ENCODE data around the gene PIGQ. TPM values are rescaled to one million over a fixed set of nuclear protein-coding genes. Genes with fewer than 3 reads are reported as not detected.
A peak's percentile ranks its signal among the peaks of the same experiment; 100 is the strongest.

Gene PIGQ
- total RNA-seq, 5 donors from 2014 or later (not counting 1 experiment from before 2014, with no cell fraction given), result 38.2 to 86.9 (median 63.1) TPM

DNA sequence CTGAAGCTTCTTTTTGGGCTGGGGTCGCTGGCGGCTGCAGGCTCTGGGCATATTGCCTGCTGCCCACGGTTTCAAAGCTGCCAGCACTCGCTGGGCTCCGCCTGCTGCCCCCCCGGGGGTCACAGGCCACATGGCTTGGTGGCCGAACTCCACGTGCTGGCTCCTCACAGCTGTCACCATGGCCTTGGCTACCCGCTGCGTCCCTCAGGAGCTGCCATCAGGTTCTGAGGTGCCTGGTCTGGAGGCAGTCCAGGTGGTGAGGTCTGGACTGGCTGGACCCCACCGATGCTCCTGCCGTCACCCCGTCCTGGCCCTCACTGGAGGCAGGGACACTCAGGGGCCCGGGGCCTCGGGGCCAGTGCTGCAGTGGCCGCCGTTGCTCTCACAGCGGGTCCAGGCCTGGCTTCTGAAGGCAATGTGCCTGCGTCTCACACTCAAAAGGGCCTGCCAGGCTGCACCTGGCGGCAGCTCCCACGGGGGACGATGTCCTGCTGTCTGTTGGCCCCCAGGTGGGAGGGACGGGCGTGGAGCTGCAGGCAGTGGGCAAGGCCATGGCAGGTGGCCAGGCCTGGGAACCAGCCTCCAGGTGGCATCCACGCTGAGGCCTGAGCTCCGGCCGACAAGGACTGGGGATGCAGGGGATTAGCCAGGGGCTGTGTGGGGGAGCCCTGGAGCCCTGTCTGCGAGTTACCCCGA lies 29.0 kb upstream of the PIGQ start:
- 97% methylated on average over 28 of the region's 29 CpGs for WGBS (ENCODE audit: insufficient coverage)
- Histone ChIP-seq H3K36me3 (ENCODE audit: control insufficient read depth in 2 of 2, extremely low read depth in 1 of 2, insufficient read depth in 1 of 2, low read length in 1 of 2) (peaks cover 9 to 24% of the 10 kb centered on the region in 2 donors), H3K27me3 (replicated peaks in 1 of 2; ENCODE audit: control insufficient read depth in 2 of 2, extremely low read depth in 1 of 2, insufficient read depth in 2 of 2, low read length in 1 of 2) (no peaks in the 10 kb centered on the region), H3K27ac (ENCODE audit: low read length) (no peak overlapping the region), H3K9me3 (no peaks in the 10 kb centered on the region), H3K4me1 (ENCODE audit: control insufficient read depth in 1 of 2, extremely low read depth in 1 of 2, insufficient read depth in 2 of 2, low read length in 2 of 2) (no peaks in the 10 kb centered on the region), H3K4me3 (ENCODE audit: control insufficient read depth in 1 of 2, extremely low read depth in 1 of 2, low read length in 1 of 2) (no peak overlapping the region)
- Mint-ChIP-seq H3K9me3 (no peaks in the 10 kb centered on the region), H3K36me3 (no peaks in the 10 kb centered on the region), H3K27ac (no peak overlapping the region), H3K4me3 (no peak overlapping the region), H3K4me1 (peaks cover 0 to 4% (median 2%) of the 10 kb centered on the region in 3 donors), H3K27me3 (no peaks in the 10 kb centered on the region)
- ATAC-seq (replicated peaks in 1 of 4), result no peak
- no peak for DNase-seq
- POLR2A ChIA-PET, result no interaction called here
- CTCF ChIA-PET, result no interaction called here

DNA sequence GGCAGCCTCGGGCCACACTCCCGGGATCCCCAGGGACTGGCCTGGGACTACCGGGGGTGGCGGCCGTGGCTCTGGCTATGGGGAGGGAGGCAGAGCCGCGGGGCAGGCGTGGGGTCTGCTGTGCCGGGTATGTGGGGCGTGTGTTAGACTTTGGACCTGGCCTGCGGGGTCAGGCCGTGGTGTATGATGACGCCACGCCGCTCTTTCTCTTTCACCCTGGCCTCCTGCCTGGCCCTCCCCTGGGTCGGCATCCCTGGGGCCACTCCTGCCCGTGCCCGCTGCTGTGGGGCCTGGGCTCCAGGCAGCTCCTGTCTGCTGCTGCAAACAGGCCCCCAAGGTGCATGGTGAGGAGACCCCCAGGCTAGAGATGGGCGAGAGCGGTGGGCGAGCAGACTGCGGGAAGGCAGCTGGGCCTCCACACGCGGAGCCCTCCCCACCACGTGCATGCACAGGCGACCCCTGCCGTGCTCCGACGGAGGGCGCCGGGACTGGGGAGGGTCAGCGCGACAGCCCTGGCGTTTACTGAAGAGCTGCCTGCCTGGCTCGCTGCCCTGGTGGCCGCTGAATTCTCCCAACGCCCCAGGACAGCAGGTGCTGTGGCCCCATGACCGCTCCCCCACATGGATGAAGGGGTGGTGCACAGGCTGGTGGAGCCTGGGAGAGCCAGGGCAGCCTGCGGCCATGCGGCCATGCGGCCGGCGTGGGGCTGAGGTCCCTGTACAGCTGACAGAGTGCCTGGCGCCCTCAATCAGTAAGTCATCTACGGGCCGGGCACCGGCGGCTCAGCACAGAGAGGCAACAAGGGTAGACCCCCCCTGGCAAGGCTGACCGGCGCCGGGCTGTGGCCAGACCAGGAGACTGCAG lies 26.2 kb upstream of the PIGQ start:
- Histone ChIP-seq H3K4me3 (ENCODE audit: control insufficient read depth in 1 of 2, extremely low read depth in 1 of 2, low read length in 1 of 2) (no peak overlapping the region), H3K27ac (ENCODE audit: low read length) (no peak overlapping the region), H3K4me1 (ENCODE audit: control insufficient read depth in 1 of 2, extremely low read depth in 1 of 2, insufficient read depth in 2 of 2, low read length in 2 of 2) (peaks cover 0 to 11% of the 10 kb centered on the region in 2 experiments), H3K9me3 (no peaks in the 10 kb centered on the region), H3K27me3 (replicated peaks in 1 of 2; ENCODE audit: control insufficient read depth in 2 of 2, extremely low read depth in 1 of 2, insufficient read depth in 2 of 2, low read length in 1 of 2) (no peaks in the 10 kb centered on the region), H3K36me3 (ENCODE audit: control insufficient read depth in 2 of 2, extremely low read depth in 1 of 2, insufficient read depth in 1 of 2, low read length in 1 of 2) (peaks cover 8 to 13% of the 10 kb centered on the region in 2 donors)
- CTCF ChIA-PET, result interaction anchor here in 1 of 2 donors (0.5 kb wide), 1 partner anchor 122 kb away, joined by 4 read pairs; no protein-coding TSS in a partner anchor
- H3K27me3 Mint-ChIP-seq, result no peaks in the 10 kb centered on the region
- H3K4me3 Mint-ChIP-seq, result no peak overlapping the region
- H3K4me1 Mint-ChIP-seq, result peaks cover 0 to 4% (median 2%) of the 10 kb centered on the region in 3 donors
- POLR2A ChIA-PET, result no interaction called here
- no peaks in the 10 kb centered on the region for H3K9me3 Mint-ChIP-seq
- 98% methylated on average over 47 of the region's 51 CpGs for WGBS (ENCODE audit: insufficient coverage)
- no peak overlapping the region for H3K27ac Mint-ChIP-seq
- no peaks in the 10 kb centered on the region for H3K36me3 Mint-ChIP-seq
- DNase-seq (no peak), ATAC-seq (replicated peaks in 1 of 4) (no peak)

DNA sequence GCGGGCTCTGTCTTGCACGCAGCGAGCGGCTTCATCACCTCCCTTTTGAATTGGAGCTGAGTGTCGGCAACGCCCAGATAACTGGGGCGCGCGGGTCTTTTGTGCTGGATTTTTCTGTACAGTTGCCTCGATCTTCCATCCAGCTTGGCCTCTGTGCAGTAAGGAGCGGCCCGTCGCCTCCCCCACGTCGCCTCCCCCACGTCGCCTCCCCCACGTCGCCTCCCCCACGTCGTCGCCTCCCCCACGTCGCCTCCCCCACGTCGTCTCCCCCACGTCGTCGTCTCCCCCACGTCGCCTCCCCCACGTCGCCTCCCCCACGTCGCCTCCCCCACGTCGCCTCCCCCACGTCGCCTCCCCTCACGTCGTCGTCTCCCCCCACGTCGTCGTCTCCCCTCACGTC lies 25.3 kb upstream of the PIGQ start:
- Mint-ChIP-seq H3K4me3 (no peak overlapping the region), H3K4me1 (no peaks in the 10 kb centered on the region), H3K9me3 (no peaks in the 10 kb centered on the region), H3K27ac (no peak overlapping the region), H3K27me3 (no peaks in the 10 kb centered on the region), H3K36me3 (no peaks in the 10 kb centered on the region)
- H3K36me3 ChIP-seq (ENCODE audit: control insufficient read depth in 2 of 2, extremely low read depth in 1 of 2, insufficient read depth in 1 of 2, low read length in 1 of 2), result peaks cover 6 to 15% of the 10 kb centered on the region in 2 donors
- DNase-seq (no peak), ATAC-seq (replicated peaks in 1 of 4) (no peak)
- no peaks in the 10 kb centered on the region for H3K9me3 ChIP-seq
- no peak overlapping the region for H3K27ac ChIP-seq (ENCODE audit: low read length)
- CTCF ChIA-PET, result no interaction called here
- WGBS (ENCODE audit: insufficient coverage), result 97% methylated on average over 20 of the region's 46 CpGs
- H3K4me3 ChIP-seq (ENCODE audit: control insufficient read depth in 1 of 2, extremely low read depth in 1 of 2, low read length in 1 of 2), result no peak overlapping the region
- POLR2A ChIA-PET, result no interaction called here
- H3K4me1 ChIP-seq (ENCODE audit: control insufficient read depth in 1 of 2, extremely low read depth in 1 of 2, insufficient read depth in 2 of 2, low read length in 2 of 2), result peaks cover 0 to 11% of the 10 kb centered on the region in 2 experiments
- H3K27me3 ChIP-seq (replicated peaks in 1 of 2; ENCODE audit: control insufficient read depth in 2 of 2, extremely low read depth in 1 of 2, insufficient read depth in 2 of 2, low read length in 1 of 2), result no peaks in the 10 kb centered on the region

DNA sequence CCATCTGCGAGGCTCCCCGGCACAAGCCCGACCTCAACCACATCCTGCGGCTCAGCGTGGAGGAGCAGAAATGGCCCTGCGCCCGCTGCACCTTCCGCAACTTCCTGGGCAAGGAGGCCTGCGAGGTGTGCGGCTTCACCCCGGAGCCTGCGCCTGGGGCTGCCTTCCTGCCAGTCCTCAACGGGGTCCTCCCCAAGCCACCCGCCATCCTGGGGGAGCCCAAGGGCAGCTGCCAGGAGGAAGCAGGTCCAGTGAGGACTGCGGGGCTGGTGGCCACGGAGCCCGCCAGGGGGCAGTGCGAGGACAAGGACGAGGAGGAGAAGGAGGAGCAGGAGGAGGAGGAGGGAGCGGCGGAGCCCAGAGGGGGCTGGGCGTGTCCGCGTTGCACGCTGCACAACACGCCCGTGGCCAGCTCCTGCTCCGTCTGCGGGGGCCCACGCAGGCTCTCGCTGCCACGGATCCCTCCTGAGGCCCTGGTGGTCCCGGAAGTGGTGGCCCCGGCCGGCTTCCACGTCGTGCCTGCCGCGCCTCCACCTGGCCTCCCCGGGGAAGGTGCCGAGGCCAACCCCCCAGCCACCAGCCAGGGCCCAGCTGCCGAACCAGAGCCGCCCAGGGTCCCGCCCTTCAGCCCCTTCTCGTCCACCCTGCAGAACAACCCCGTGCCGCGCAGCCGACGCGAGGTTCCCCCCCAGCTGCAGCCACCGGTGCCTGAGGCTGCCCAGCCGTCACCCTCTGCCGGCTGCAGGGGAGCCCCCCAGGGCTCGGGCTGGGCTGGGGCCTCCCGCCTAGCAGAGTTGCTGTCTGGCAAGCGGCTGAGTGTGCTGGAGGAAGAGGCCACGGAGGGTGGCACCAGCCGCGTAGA lies 22.6 kb upstream of the PIGQ start:
- peak; percentile 56 to 74 (median 69) for ATAC-seq (replicated peaks in 1 of 4)
- Mint-ChIP-seq H3K9me3 (no peaks in the 10 kb centered on the region), H3K27me3 (no peaks in the 10 kb centered on the region), H3K36me3 (no peaks in the 10 kb centered on the region), H3K27ac (no peak overlapping the region), H3K4me3 (peak overlapping the region in 1 of 3 donors; percentile 35), H3K4me1 (no peaks in the 10 kb centered on the region)
- Histone ChIP-seq H3K4me3 (ENCODE audit: control insufficient read depth in 1 of 2, extremely low read depth in 1 of 2, low read length in 1 of 2) (peak overlapping the region in 1 of 2 donors; percentile 3), H3K36me3 (ENCODE audit: control insufficient read depth in 2 of 2, extremely low read depth in 1 of 2, insufficient read depth in 1 of 2, low read length in 1 of 2) (peaks cover 16 to 25% of the 10 kb centered on the region in 2 donors), H3K27me3 (replicated peaks in 1 of 2; ENCODE audit: control insufficient read depth in 2 of 2, extremely low read depth in 1 of 2, insufficient read depth in 2 of 2, low read length in 1 of 2) (no peaks in the 10 kb centered on the region), H3K9me3 (no peaks in the 10 kb centered on the region), H3K4me1 (ENCODE audit: control insufficient read depth in 1 of 2, extremely low read depth in 1 of 2, insufficient read depth in 2 of 2, low read length in 2 of 2) (peaks cover 0 to 11% of the 10 kb centered on the region in 2 experiments), H3K27ac (ENCODE audit: low read length) (peak overlapping the region; percentile 12)
- ChIA-PET CTCF (no interaction called here), POLR2A (no interaction called here)
- peak in 29 of 35 experiments; percentile 16 to 58 (median 38) for DNase-seq
- WGBS (ENCODE audit: insufficient coverage), result 79% methylated on average over 47 of the region's 60 CpGs

DNA sequence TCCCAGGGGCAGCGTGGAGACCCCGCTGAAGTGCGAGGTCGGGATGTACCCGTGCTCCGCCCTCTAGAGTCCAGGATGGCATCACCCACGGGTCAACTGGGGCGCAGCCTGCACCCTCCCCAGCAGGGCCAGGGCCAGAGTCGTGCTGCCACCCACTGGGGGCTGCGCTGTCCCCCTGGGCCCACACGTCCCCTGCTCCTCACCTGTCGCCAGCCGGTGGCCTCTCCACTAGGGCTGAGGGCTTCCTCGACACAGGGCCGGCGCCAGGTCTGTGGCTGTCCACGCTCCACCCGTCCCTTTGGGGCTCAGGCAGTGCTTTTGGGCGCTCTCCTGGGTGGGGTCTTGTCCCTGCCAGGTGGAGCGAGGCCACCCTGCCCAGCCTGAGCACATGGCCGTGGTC lies 21.2 kb upstream of the PIGQ start:
- Histone ChIP-seq H3K27me3 (replicated peaks in 1 of 2; ENCODE audit: control insufficient read depth in 2 of 2, extremely low read depth in 1 of 2, insufficient read depth in 2 of 2, low read length in 1 of 2) (no peaks in the 10 kb centered on the region), H3K9me3 (no peaks in the 10 kb centered on the region), H3K36me3 (ENCODE audit: control insufficient read depth in 2 of 2, extremely low read depth in 1 of 2, insufficient read depth in 1 of 2, low read length in 1 of 2) (peaks cover 19 to 27% of the 10 kb centered on the region in 2 donors), H3K4me1 (ENCODE audit: control insufficient read depth in 1 of 2, extremely low read depth in 1 of 2, insufficient read depth in 2 of 2, low read length in 2 of 2) (peaks cover 0 to 11% of the 10 kb centered on the region in 2 experiments), H3K4me3 (ENCODE audit: control insufficient read depth in 1 of 2, extremely low read depth in 1 of 2, low read length in 1 of 2) (no peak overlapping the region), H3K27ac (ENCODE audit: low read length) (no peak overlapping the region)
- H3K27me3 Mint-ChIP-seq, result no peaks in the 10 kb centered on the region
- ChIA-PET CTCF (no interaction called here), POLR2A (no interaction called here)
- DNase-seq (no peak), ATAC-seq (replicated peaks in 1 of 4) (no peak)
- no peaks in the 10 kb centered on the region for H3K9me3 Mint-ChIP-seq
- no peaks in the 10 kb centered on the region for H3K4me1 Mint-ChIP-seq
- H3K36me3 Mint-ChIP-seq, result no peaks in the 10 kb centered on the region
- H3K4me3 Mint-ChIP-seq, result no peak overlapping the region
- no peak overlapping the region for H3K27ac Mint-ChIP-seq
- 94% methylated on average over 21 of the region's 21 CpGs for WGBS (ENCODE audit: insufficient coverage)
